Measurements from ENCODE around the gene HEXD. TPM values are rescaled to one million over a fixed set of nuclear protein-coding genes. Genes with fewer than 3 reads are reported as not detected.
"Not testable (repeated sequence)": the region's sequence is repeated elsewhere in the genome, so short reads cannot be mapped to it uniquely, and the experiment has no call there.

The HEXD gene
- total and polyA plus RNA-seq, 4 experiments from 2014 or later: 12.6 to 113 (median 60.2) TPM

DNA sequence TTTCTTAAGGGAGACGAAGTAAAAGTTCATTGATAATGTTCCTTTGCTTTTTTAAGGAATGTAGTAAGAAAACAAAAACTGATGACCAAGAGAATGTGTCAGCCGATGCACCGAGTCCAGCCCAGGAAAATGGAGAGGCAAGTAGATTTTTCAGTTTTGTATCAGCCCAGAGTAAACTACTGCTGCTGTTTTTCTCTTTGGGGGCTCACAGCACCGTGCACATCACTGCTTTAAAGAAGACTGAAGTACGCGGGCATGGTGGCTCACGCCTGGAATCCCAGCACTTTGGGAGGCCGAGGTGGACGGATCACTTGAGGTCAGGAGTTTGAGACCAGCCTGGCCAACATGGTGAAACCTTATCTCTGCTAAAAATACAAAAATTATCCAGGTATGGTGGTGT lies 41.8 kb downstream of the HEXD start:
- H3K9me3 Mint-ChIP-seq; H3K9me3 ChIP-seq (ENCODE audit: control insufficient read depth in 1 of 2, low read length in 2 of 2); H3K27me3 ChIP-seq (ENCODE audit: insufficient read depth, low read length); H3K4me3 ChIP-seq (ENCODE audit: low read length in 2 of 2); DNase-seq; H3K27me3 Mint-ChIP-seq; CTCF ChIA-PET (ENCODE audit: partially characterized antibody); intact Hi-C loops (cut with micrococcal nuclease); H3K27ac ChIP-seq (ENCODE audit: low read depth, low read length): not testable (repeated sequence)
- Mint-ChIP-seq H3K4me3 (peak overlapping the region in 4 of 8 donors; percentile 29 to 93 (median 66)), H3K4me1 (peaks cover 20 to 36% (median 26%) of the 10 kb centered on the region in 4 donors), H3K27ac (peak overlapping the region in 1 of 7 donors; percentile 95), H3K36me3 (peaks cover 25 to 44% of the 10 kb centered on the region in 2 donors)
- Histone ChIP-seq H3K4me1 (ENCODE audit: insufficient read depth, low read length) (peaks cover 31% of the 10 kb centered on the region), H3K36me3 (ENCODE audit: insufficient read depth, low read length) (peaks cover 35% of the 10 kb centered on the region)
- POLR2A ChIA-PET (ENCODE audit: partially characterized antibody): interaction anchor here (0.7 to 1.2 kb wide), 2 partner anchors 10 to 33 kb away, joined by 3 read pairs; no protein-coding TSS in a partner anchor

- Histone ChIP-seq H3K9me3 (ENCODE audit: control insufficient read depth in 1 of 2, low read length in 2 of 2) (no peaks in the 10 kb centered on the region), H3K4me1 (ENCODE audit: insufficient read depth, low read length) (peaks cover 26% of the 10 kb centered on the region), H3K4me3 (ENCODE audit: low read length in 2 of 2) (no peak overlapping the region), H3K27ac (ENCODE audit: low read depth, low read length) (peak overlapping the region; percentile 11), H3K27me3 (ENCODE audit: insufficient read depth, low read length) (no peaks in the 10 kb centered on the region), H3K36me3 (ENCODE audit: insufficient read depth, low read length) (peaks cover 54% of the 10 kb centered on the region)
- H3K36me3 Mint-ChIP-seq: peaks cover 35 to 63% of the 10 kb centered on the region in 2 donors
- ChIA-PET POLR2A (ENCODE audit: partially characterized antibody) (no interaction called here), CTCF (ENCODE audit: partially characterized antibody) (no interaction called here)
- H3K4me1 Mint-ChIP-seq: peaks cover 20 to 30% (median 25%) of the 10 kb centered on the region in 4 donors
- no peaks in the 10 kb centered on the region for H3K27me3 Mint-ChIP-seq
- H3K4me3 Mint-ChIP-seq: peak overlapping the region in 1 of 8 donors; percentile 36
- H3K27ac Mint-ChIP-seq: peak overlapping the region in 4 of 7 donors; percentile 22 to 88 (median 63)
- DNase-seq: no peak
- peaks cover 0 to 2% (median 0%) of the 10 kb centered on the region in 8 donors for H3K9me3 Mint-ChIP-seq
- intact Hi-C loops (cut with micrococcal nuclease): no loop called here
Measured at GRCh38 chr17:82461827-82462524, 43.8 kb downstream of the HEXD start.

DNA sequence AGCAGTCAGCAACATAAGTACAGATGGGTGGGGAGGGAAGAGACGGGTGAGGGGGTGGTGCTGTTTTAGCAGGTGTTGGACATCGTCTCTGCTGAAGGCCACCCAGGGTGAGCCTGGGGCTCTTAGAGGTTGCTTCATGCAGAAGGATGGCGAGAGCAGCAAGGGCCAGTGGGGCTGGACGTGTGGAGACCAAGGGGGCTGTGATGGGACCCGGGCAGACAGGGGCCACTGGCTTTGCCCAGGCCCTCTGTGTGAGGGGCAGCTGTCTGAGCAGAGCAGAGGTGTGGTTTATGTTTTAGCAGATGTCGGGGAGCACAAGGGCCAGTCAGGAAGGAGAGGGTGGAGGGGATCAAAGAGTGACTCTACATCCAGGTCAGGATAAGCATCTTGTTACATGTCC lies 45.2 kb downstream of the HEXD start:
- Mint-ChIP-seq H3K4me3 (no peak overlapping the region), H3K27ac (peak overlapping the region in 2 of 7 donors; percentile 25 to 60), H3K27me3 (no peaks in the 10 kb centered on the region), H3K4me1 (peaks cover 11 to 19% (median 14%) of the 10 kb centered on the region in 4 donors), H3K9me3 (peaks cover 0 to 2% (median 0%) of the 10 kb centered on the region in 8 donors), H3K36me3 (peaks cover 36 to 65% of the 10 kb centered on the region in 2 donors)
- ChIA-PET CTCF (ENCODE audit: partially characterized antibody) (no interaction called here), POLR2A (ENCODE audit: partially characterized antibody) (interaction anchor here (1.2 kb wide), 1 partner anchor 44 kb away, joined by 3 read pairs; no protein-coding TSS in a partner anchor)
- H3K27ac ChIP-seq (ENCODE audit: low read depth, low read length): no peak overlapping the region
- H3K27me3 ChIP-seq (ENCODE audit: insufficient read depth, low read length): no peaks in the 10 kb centered on the region
- intact Hi-C loops (cut with micrococcal nuclease): no loop called here
- peaks cover 15% of the 10 kb centered on the region for H3K4me1 ChIP-seq (ENCODE audit: insufficient read depth, low read length)
- H3K4me3 ChIP-seq (ENCODE audit: low read length in 2 of 2): no peak overlapping the region
- no peak for DNase-seq
- peaks cover 56% of the 10 kb centered on the region for H3K36me3 ChIP-seq (ENCODE audit: insufficient read depth, low read length)
- no peaks in the 10 kb centered on the region for H3K9me3 ChIP-seq (ENCODE audit: control insufficient read depth in 1 of 2, low read length in 2 of 2)

DNA sequence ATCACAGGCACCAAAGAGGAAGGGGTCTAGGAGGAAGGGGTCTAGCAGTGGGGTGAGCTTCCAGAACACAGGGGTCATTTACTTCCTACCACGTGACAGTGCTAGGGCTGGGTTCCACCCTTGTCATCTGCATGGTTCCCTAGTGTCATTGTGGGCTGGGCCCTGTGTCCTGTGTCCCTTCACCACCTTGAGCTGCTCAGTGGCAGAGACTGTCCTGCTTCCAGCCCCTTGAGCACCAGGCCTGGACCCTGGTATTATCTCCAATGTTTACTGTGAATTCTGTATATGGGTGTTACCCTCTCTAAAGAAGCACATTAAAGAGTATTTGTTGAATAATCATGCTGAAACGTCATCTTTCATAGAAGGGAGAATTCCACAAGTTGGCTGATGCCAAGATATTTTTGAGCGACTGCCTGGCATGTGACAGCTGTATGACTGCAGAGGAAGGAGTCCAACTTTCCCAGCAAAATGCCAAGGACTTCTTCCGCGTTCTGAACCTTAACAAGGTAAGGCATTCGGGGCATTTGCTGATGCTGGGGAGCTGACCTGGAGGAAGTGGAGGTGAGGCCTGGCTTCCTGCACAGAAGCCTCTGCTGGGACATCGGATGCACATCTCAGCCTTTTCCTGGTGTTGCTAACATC lies 45.9 kb downstream of the HEXD start:
- H3K27ac Mint-ChIP-seq: no peak overlapping the region
- peaks cover 42 to 69% of the 10 kb centered on the region in 2 donors for H3K36me3 Mint-ChIP-seq

GRCh38 chr17:82464567-82464929 lies 46.4 kb downstream of the HEXD start:
- intact Hi-C loops (cut with micrococcal nuclease): no loop called here
- Histone ChIP-seq H3K9me3 (ENCODE audit: control insufficient read depth in 1 of 2, low read length in 2 of 2) (no peaks in the 10 kb centered on the region), H3K36me3 (ENCODE audit: insufficient read depth, low read length) (peaks cover 68% of the 10 kb centered on the region), H3K4me3 (ENCODE audit: low read length in 2 of 2) (no peak overlapping the region), H3K27ac (ENCODE audit: low read depth, low read length) (no peak overlapping the region), H3K4me1 (ENCODE audit: insufficient read depth, low read length) (peaks cover 10% of the 10 kb centered on the region), H3K27me3 (ENCODE audit: insufficient read depth, low read length) (no peaks in the 10 kb centered on the region)
- CTCF ChIA-PET (ENCODE audit: partially characterized antibody): no interaction called here
- Mint-ChIP-seq H3K4me1 (peaks cover 10 to 11% (median 11%) of the 10 kb centered on the region in 4 donors), H3K27me3 (no peaks in the 10 kb centered on the region), H3K4me3 (no peak overlapping the region), H3K27ac (peak overlapping the region in 2 of 7 donors; percentile 29 to 48), H3K36me3 (peaks cover 46 to 68% of the 10 kb centered on the region in 2 donors), H3K9me3 (peaks cover 0 to 2% (median 0%) of the 10 kb centered on the region in 8 donors)
- DNase-seq: no peak
- POLR2A ChIA-PET (ENCODE audit: partially characterized antibody): no interaction called here

More for the DNA sequence above, 45.9 kb downstream of the HEXD start:
- H3K4me1 ChIP-seq (ENCODE audit: insufficient read depth, low read length): peaks cover 15% of the 10 kb centered on the region
- no peak overlapping the region for H3K4me3 Mint-ChIP-seq
- no peaks in the 10 kb centered on the region for H3K9me3 ChIP-seq (ENCODE audit: control insufficient read depth in 1 of 2, low read length in 2 of 2)
- ChIA-PET CTCF (ENCODE audit: partially characterized antibody) (no interaction called here), POLR2A (ENCODE audit: partially characterized antibody) (interaction anchor here (1.2 kb wide), 1 partner anchor 45 kb away, joined by 3 read pairs; no protein-coding TSS in a partner anchor)
- H3K27me3 ChIP-seq (ENCODE audit: insufficient read depth, low read length): no peaks in the 10 kb centered on the region
- intact Hi-C loops (cut with micrococcal nuclease): no loop called here
- peaks cover 63% of the 10 kb centered on the region for H3K36me3 ChIP-seq (ENCODE audit: insufficient read depth, low read length)
- H3K4me3 ChIP-seq (ENCODE audit: low read length in 2 of 2): no peak overlapping the region
- H3K4me1 Mint-ChIP-seq: peaks cover 11 to 17% (median 14%) of the 10 kb centered on the region in 4 donors
- H3K27ac ChIP-seq (ENCODE audit: low read depth, low read length): no peak overlapping the region
- H3K27me3 Mint-ChIP-seq: no peaks in the 10 kb centered on the region
- no peak for DNase-seq
- H3K9me3 Mint-ChIP-seq: peaks cover 0 to 2% (median 0%) of the 10 kb centered on the region in 8 donors

DNA sequence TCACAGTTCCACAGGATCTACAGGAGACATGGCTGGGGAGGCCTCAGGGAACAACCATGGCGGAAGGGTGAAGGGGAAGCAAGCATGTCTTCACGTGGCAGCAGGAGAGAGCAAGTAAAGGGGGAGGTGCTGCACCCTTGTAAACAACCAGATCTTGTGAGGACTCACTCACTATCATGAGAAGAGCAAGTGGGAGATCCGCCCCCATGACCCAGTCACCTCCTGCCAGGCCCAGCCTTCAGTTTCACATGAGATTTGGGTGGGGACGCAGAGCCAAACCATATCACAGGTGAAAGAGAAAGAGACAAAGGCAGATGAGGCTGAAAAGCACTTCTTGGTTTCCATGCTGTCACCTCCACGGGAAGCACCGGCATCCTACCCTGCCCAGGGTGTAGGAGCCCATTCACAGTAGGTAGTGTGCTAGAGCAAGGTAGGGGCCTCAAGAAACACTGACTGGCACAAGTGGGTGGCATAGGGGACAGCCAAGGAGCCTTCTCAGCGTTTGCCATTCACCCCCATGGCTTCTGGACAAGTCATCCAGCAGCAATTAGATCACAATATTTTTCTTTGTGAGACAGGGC lies 47.0 kb downstream of the HEXD start:
- Mint-ChIP-seq H3K9me3 (peaks cover 0 to 2% (median 0%) of the 10 kb centered on the region in 8 donors), H3K27me3 (no peaks in the 10 kb centered on the region), H3K36me3 (peaks cover 49 to 71% of the 10 kb centered on the region in 2 donors), H3K4me3 (no peak overlapping the region), H3K27ac (peak overlapping the region in 4 of 7 donors; percentile 23 to 53 (median 38)), H3K4me1 (peaks cover 7 to 11% (median 9%) of the 10 kb centered on the region in 4 donors)
- DNase-seq: no peak
- POLR2A ChIA-PET (ENCODE audit: partially characterized antibody): no interaction called here
- Histone ChIP-seq H3K36me3 (ENCODE audit: insufficient read depth, low read length) (peaks cover 73% of the 10 kb centered on the region), H3K4me3 (ENCODE audit: low read length in 2 of 2) (no peak overlapping the region), H3K27me3 (ENCODE audit: insufficient read depth, low read length) (no peaks in the 10 kb centered on the region), H3K4me1 (ENCODE audit: insufficient read depth, low read length) (peaks cover 6% of the 10 kb centered on the region), H3K9me3 (ENCODE audit: control insufficient read depth in 1 of 2, low read length in 2 of 2) (no peaks in the 10 kb centered on the region), H3K27ac (ENCODE audit: low read depth, low read length) (no peak overlapping the region)
- CTCF ChIA-PET (ENCODE audit: partially characterized antibody): no interaction called here
- intact Hi-C loops (cut with micrococcal nuclease): no loop called here

DNA sequence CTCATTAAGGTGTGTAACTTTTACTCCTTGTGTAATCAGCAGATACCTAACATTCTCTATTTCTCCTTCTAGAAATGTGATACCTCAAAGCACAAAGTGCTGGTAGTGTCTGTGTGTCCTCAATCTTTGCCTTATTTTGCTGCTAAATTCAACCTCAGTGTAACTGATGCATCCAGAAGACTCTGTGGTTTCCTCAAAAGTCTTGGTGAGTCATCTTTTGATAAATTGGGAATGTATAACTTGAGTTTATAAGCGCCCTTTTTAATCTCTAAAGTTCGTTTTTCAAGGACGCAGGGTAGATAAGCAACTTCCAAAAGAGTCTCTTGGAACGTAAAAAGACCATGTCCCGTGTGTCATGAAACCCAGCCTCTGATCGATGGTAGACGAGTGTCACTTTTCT lies 50.5 kb downstream of the HEXD start:
- CTCF ChIA-PET (ENCODE audit: partially characterized antibody): interaction anchor here (0.6 kb wide), 1 partner anchor 269 kb away, joined by 3 read pairs; no protein-coding TSS in a partner anchor
- peaks cover 45 to 58% of the 10 kb centered on the region in 2 donors for H3K36me3 Mint-ChIP-seq
- H3K27ac Mint-ChIP-seq: peak overlapping the region in 1 of 7 donors; percentile 13
- DNase-seq: no peak
- H3K4me3 Mint-ChIP-seq: no peak overlapping the region
- Histone ChIP-seq H3K27ac (ENCODE audit: low read depth, low read length) (no peak overlapping the region), H3K36me3 (ENCODE audit: insufficient read depth, low read length) (peaks cover 56% of the 10 kb centered on the region), H3K9me3 (ENCODE audit: control insufficient read depth in 1 of 2, low read length in 2 of 2) (no peaks in the 10 kb centered on the region), H3K4me1 (ENCODE audit: insufficient read depth, low read length) (no peaks in the 10 kb centered on the region), H3K4me3 (ENCODE audit: low read length in 2 of 2) (no peak overlapping the region), H3K27me3 (ENCODE audit: insufficient read depth, low read length) (no peaks in the 10 kb centered on the region)
- no peaks in the 10 kb centered on the region for H3K27me3 Mint-ChIP-seq
- intact Hi-C loops (cut with micrococcal nuclease): no loop called here
- POLR2A ChIA-PET (ENCODE audit: partially characterized antibody): interaction anchor here (1.3 kb wide), 1 partner anchor 11 kb away, joined by 3 read pairs; no protein-coding TSS in a partner anchor
- peaks cover 0 to 5% (median 0%) of the 10 kb centered on the region in 4 donors for H3K4me1 Mint-ChIP-seq
- no peaks in the 10 kb centered on the region for H3K9me3 Mint-ChIP-seq

Data from CD4-positive, alpha-beta memory T cell (primary cell).